K562 (cell line): ENCODE results near the gene COCH. TPM values are rescaled to one million over a fixed set of nuclear protein-coding genes. Genes with fewer than 3 reads are reported as not detected.

Experiments used
- MAFK ChIP-seq: IDR thresholded peaks from 2 replicates; pipeline ENCODE4 v1.6.1; 2011; ENCODE audit warnings: low read length, improper control_type of control experiment
- MECOM ChIP-seq: fragments of 250-450 bp; sonication (Bioruptor Pico); IDR thresholded peaks from 2 replicates; pipeline ENCODE4 v1.8.0; 2022; ENCODE audit warnings: inconsistent platforms
- NCOA1 ChIP-seq: fragments of 450-650 bp; IDR thresholded peaks from 2 replicates; pipeline ENCODE4 v1.6.1; 2016; ENCODE audit warnings: low read depth
- NCOA6 ChIP-seq: fragments of 450-650 bp; IDR thresholded peaks from 2 replicates; pipeline ENCODE4 v1.6.1; 2017; ENCODE audit warnings: mild to moderate bottlenecking
- NFE2L1 ChIP-seq: fragments of 450-650 bp; IDR thresholded peaks from 2 replicates; pipeline ENCODE4 v1.6.1; 2016; ENCODE audit warnings: missing genetic modification characterization, low read depth, mild to moderate bottlenecking, missing compliant biosample characterization, moderate library complexity, borderline replicate concordance
- RBM17 ChIP-seq: fragments of 200-400 bp; formaldehyde crosslinking; IDR thresholded peaks from 2 replicates; pipeline ENCODE4 v1.6.1; 2017; ENCODE audit warnings: low read depth, mild to moderate bottlenecking, low read length, borderline replicate concordance
- YBX1 ChIP-seq: fragments of 450-650 bp; IDR thresholded peaks from 2 replicates; pipeline ENCODE4 v1.7.1; 2016; ENCODE audit warnings: mild to moderate bottlenecking
- ZNF316 ChIP-seq: fragments of 450-650 bp; IDR thresholded peaks from 2 replicates; pipeline ENCODE4 v1.6.1; 2016
- polyA plus RNA-seq, 8 experiments: library from polyadenylated mRNA; depleted of rRNA in 4 of 8; stranded (reverse) in 5 of 8; unstranded in 3 of 8; fragments of >200 nt; fragmentation: Nextera tagmentation in 2 of 8; fragmentation: Illumina TruSeq in 1 of 8; extraction: Ambion mirVana in 2 of 8; extraction: Trizol in 1 of 8; gene quantifications; 2 replicates each; pipeline versions ENCODE4 v1.2.1 to v1.2.3, GENCODE V29; 2011 to 2014; ENCODE audit warnings: inconsistent platforms in 1 of 8, missing spikeins in 1 of 8
- total RNA-seq, 7 experiments: library from RNA; depleted of rRNA in 6 of 7; stranded (reverse); fragments of >200 nt in 6 of 7; fragmentation: Illumina TruSeq in 2 of 7; extraction: Trizol in 2 of 7; gene quantifications; 2 replicates each; pipeline versions ENCODE4 v1.2.1 to v1.2.3, GENCODE V29; 2011 to 2021; ENCODE audit warnings: low replicate concordance in 1 of 7
- TF ChIP-seq, protein P1 (sequence below): fragments of 450-650 bp; IDR thresholded peaks from 2 replicates; pipeline ENCODE4 v1.6.1; 2016; ENCODE audit warnings: mild to moderate bottlenecking, moderate library complexity
- TF ChIP-seq, protein P2 (sequence below): sonication (generic); formaldehyde crosslinking; IDR thresholded peaks from 2 replicates; pipeline ENCODE4 v1.8.1; 2023; ENCODE audit warnings: mild to moderate bottlenecking, missing genetic modification reagents, moderate library complexity

Gene COCH
- total and polyA plus RNA-seq, 9 of the 15 experiments (the other 6 are each of a cell fraction or from before 2014, with no cell fraction given): 27.0 to 141 (median 69.3) TPM

DNA sequence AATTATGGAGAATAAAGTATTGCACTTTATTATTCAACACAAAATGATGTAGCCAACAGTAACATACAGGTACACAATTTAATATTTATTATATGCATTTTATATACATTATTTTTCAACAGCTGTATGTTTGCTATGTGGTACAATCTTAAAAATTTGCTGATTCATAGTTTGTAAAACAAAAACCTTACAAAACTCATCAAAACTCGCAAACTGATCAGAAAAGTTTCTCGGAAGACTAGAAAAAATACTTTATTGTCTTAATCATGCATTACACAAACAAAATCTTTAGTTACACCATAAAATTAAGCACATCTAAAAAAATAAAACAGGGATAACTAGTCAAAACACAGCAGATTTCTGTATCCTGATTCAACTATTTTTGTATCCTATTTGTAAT, 19.5 kb downstream of the COCH start (continued):
- TF ChIP-seq, protein P1, sequence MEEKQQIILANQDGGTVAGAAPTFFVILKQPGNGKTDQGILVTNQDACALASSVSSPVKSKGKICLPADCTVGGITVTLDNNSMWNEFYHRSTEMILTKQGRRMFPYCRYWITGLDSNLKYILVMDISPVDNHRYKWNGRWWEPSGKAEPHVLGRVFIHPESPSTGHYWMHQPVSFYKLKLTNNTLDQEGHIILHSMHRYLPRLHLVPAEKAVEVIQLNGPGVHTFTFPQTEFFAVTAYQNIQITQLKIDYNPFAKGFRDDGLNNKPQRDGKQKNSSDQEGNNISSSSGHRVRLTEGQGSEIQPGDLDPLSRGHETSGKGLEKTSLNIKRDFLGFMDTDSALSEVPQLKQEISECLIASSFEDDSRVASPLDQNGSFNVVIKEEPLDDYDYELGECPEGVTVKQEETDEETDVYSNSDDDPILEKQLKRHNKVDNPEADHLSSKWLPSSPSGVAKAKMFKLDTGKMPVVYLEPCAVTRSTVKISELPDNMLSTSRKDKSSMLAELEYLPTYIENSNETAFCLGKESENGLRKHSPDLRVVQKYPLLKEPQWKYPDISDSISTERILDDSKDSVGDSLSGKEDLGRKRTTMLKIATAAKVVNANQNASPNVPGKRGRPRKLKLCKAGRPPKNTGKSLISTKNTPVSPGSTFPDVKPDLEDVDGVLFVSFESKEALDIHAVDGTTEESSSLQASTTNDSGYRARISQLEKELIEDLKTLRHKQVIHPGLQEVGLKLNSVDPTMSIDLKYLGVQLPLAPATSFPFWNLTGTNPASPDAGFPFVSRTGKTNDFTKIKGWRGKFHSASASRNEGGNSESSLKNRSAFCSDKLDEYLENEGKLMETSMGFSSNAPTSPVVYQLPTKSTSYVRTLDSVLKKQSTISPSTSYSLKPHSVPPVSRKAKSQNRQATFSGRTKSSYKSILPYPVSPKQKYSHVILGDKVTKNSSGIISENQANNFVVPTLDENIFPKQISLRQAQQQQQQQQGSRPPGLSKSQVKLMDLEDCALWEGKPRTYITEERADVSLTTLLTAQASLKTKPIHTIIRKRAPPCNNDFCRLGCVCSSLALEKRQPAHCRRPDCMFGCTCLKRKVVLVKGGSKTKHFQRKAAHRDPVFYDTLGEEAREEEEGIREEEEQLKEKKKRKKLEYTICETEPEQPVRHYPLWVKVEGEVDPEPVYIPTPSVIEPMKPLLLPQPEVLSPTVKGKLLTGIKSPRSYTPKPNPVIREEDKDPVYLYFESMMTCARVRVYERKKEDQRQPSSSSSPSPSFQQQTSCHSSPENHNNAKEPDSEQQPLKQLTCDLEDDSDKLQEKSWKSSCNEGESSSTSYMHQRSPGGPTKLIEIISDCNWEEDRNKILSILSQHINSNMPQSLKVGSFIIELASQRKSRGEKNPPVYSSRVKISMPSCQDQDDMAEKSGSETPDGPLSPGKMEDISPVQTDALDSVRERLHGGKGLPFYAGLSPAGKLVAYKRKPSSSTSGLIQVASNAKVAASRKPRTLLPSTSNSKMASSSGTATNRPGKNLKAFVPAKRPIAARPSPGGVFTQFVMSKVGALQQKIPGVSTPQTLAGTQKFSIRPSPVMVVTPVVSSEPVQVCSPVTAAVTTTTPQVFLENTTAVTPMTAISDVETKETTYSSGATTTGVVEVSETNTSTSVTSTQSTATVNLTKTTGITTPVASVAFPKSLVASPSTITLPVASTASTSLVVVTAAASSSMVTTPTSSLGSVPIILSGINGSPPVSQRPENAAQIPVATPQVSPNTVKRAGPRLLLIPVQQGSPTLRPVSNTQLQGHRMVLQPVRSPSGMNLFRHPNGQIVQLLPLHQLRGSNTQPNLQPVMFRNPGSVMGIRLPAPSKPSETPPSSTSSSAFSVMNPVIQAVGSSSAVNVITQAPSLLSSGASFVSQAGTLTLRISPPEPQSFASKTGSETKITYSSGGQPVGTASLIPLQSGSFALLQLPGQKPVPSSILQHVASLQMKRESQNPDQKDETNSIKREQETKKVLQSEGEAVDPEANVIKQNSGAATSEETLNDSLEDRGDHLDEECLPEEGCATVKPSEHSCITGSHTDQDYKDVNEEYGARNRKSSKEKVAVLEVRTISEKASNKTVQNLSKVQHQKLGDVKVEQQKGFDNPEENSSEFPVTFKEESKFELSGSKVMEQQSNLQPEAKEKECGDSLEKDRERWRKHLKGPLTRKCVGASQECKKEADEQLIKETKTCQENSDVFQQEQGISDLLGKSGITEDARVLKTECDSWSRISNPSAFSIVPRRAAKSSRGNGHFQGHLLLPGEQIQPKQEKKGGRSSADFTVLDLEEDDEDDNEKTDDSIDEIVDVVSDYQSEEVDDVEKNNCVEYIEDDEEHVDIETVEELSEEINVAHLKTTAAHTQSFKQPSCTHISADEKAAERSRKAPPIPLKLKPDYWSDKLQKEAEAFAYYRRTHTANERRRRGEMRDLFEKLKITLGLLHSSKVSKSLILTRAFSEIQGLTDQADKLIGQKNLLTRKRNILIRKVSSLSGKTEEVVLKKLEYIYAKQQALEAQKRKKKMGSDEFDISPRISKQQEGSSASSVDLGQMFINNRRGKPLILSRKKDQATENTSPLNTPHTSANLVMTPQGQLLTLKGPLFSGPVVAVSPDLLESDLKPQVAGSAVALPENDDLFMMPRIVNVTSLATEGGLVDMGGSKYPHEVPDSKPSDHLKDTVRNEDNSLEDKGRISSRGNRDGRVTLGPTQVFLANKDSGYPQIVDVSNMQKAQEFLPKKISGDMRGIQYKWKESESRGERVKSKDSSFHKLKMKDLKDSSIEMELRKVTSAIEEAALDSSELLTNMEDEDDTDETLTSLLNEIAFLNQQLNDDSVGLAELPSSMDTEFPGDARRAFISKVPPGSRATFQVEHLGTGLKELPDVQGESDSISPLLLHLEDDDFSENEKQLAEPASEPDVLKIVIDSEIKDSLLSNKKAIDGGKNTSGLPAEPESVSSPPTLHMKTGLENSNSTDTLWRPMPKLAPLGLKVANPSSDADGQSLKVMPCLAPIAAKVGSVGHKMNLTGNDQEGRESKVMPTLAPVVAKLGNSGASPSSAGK: no peak
- no peak for TF ChIP-seq NCOA6
- TF ChIP-seq YBX1: no peak
- no peak for TF ChIP-seq MECOM
- TF ChIP-seq, protein P2, sequence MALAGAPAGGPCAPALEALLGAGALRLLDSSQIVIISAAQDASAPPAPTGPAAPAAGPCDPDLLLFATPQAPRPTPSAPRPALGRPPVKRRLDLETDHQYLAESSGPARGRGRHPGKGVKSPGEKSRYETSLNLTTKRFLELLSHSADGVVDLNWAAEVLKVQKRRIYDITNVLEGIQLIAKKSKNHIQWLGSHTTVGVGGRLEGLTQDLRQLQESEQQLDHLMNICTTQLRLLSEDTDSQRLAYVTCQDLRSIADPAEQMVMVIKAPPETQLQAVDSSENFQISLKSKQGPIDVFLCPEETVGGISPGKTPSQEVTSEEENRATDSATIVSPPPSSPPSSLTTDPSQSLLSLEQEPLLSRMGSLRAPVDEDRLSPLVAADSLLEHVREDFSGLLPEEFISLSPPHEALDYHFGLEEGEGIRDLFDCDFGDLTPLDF (CRISPR knock-in tag): no peak
- TF ChIP-seq NFE2L1 (tag): peak; percentile 13; the same call in 1 of the 2 replicates
- peak; percentile 82 for TF ChIP-seq ZNF316
- TF ChIP-seq MAFK: peak; percentile 37; the same call in 1 of the 2 replicates
- no peak for TF ChIP-seq NCOA1
- TF ChIP-seq RBM17: no peak
